ENCODE results near the gene ABCA2. TPM values are rescaled to one million over a fixed set of nuclear protein-coding genes. Genes with fewer than 3 reads are reported as not detected.
"Not testable (repeated sequence)": the region's sequence is repeated elsewhere in the genome, so short reads cannot be mapped to it uniquely, and the experiment has no call there.

Gene ABCA2
- polyA plus RNA-seq, 5 donors, result 16.0 to 35.7 (median 21.0) TPM

DNA sequence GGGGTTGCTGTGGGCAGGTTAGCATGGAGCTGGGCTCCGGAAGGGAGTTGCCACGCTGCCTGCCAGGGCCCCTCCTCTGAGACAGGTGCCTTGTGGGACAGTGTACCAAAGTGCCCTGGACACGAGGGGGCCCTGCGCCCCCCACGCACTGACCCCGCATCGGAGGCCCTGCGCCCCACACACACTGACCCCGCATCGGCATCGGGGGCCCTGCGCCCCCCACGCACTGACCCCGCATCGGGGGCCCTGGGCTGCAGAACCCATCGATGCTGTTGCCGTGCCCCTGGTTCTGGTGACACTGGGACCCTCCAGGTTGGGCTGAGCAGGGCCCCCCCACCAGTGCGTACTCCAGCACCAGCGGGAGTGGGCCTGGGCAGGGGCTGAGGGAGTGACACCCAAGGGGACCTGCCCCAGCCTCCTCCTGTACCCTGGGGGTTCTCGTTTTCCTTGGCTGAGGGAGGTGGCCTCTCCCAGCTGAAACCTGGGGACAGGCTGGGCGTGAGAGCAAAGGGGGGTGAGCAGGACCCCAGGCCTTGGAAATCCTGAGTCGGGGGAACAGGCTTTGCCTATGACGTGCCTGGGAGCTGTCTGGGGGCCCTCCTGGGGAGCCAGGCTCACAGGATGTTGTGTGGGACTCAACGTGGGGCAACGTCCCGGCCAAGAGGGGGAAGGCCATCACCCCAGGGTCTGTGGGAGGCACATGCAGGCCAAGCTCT lies 35.4 kb upstream of the ABCA2 start:
- no peak for DNase-seq

DNA sequence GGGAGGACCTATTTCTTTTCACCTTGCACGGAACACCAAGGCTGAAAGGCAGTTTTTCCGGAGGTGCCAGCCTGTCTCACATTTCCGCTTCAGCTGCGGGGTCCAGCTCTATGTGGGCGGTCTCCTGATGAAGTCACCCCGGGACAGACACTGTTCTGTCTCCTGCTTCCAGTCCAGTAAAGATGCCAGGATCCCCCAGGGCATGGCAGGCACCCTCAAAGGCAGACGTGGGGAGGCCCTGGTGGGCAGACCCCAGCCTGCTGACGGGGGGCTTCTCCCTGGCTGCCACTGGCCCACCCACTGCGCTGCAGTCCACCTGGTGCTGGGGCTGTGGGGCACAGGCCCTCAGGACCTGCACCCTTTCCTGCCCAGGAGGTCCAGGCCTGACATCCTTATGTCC lies 34.8 kb upstream of the ABCA2 start:
- DNase-seq, result not testable (repeated sequence)

DNA sequence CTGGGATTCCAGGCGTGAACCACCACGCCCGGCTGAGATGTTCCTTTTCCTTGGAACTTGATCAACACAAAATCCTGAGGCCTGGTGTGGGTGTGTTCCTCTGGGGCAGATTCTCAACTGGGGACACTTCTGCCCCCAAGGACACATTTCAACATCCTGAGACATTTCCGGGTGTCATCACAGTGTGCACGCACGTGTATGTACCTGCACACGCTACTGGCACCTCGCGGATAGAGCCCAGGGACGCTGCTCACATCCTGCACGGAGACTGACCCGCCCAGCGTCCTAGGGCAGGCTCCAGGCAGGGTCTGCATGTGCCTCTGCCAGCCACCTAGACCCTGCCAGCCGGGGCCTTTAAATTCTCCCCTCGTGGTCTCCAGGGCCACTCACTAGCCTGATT lies 34.3 kb upstream of the ABCA2 start:
- DNase-seq, result no peak

DNA sequence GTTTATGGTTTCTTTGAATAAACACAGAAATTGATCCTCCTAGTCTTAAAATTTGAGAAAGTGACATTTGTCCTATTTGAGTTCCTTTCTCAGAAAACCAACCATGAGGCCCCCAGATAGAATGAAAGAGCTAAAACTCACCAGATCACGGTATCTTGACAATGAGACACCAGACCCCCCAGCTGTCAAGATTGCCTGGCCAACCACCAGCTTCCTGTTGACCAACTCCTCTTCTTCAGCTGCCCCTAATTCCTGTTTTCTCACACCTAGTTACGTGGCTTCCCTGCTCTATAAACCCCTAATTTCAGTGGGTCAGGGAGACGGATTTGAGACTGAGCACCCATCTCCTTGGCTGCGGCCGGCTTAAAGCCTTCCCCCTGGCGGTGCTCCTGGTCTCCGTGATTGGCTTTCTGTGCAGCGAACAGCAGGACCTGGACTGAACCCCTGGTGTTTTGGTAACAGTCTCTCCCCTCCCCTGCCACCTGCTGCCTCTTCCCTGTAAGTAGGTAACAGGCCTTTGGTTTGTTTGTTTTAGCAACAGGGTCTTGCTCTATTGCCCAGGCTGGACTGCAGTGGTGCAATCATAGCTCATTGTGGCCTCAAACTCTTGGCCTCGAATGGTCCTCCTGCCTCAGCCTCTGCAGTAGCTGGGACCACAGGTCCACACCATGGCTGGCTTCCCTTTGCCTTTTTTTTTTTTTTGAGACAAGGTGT lies 30.6 kb upstream of the ABCA2 start:
- no peak for DNase-seq

DNA sequence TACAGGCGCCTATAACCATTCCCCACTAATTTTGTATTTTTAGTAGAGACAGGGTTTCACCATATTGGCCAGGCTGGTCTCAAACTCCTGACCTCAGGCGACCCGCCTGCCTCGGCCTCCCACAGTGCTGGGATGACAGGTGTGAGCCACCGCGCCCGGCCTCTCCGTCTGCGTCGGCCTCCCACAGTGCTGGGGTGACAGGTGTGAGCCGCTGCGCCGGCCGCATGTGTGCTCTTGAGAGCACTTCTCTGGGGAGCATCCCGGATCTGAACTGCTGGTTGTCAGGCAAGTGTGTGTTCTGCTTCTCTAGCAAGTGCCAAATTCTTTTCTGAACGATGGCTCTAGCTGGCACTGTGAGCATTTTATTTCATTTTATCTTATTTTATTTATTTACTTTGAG lies 29.5 kb upstream of the ABCA2 start:
- no peak for DNase-seq

DNA sequence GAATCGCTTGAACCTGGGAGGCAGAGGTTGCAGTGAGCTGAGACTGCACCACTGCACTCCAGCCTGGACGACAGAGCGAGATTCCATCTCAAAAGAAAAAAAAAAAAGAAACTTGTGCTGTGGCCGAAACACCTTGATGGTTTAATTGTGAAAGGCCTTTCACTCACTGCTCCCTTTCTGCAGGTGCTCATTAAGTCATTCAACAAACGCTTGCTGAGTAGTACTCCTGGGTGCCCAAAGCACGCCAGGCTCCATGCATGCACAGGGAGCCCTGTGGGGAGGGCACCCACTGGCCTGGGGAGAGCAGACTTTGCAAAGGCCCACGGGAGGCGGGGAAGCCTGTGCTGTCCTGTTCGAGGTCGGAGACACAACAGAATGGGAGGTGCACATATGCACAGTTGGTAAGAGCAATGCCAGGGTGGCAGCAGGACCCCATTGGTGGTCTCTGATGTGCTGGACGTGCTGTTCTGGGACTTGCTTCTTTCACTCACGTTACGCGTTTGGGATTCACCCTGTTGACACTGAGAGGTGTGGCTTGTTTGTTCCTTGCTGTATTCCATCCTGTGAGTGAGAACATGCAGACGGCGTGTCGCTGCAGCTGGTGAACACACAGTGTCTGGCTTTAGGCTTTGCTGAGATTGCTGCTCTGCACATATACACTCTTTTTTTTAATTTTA lies 28.8 kb upstream of the ABCA2 start:
- DNase-seq, result peak in 1 of 2 donors; percentile 43

DNA sequence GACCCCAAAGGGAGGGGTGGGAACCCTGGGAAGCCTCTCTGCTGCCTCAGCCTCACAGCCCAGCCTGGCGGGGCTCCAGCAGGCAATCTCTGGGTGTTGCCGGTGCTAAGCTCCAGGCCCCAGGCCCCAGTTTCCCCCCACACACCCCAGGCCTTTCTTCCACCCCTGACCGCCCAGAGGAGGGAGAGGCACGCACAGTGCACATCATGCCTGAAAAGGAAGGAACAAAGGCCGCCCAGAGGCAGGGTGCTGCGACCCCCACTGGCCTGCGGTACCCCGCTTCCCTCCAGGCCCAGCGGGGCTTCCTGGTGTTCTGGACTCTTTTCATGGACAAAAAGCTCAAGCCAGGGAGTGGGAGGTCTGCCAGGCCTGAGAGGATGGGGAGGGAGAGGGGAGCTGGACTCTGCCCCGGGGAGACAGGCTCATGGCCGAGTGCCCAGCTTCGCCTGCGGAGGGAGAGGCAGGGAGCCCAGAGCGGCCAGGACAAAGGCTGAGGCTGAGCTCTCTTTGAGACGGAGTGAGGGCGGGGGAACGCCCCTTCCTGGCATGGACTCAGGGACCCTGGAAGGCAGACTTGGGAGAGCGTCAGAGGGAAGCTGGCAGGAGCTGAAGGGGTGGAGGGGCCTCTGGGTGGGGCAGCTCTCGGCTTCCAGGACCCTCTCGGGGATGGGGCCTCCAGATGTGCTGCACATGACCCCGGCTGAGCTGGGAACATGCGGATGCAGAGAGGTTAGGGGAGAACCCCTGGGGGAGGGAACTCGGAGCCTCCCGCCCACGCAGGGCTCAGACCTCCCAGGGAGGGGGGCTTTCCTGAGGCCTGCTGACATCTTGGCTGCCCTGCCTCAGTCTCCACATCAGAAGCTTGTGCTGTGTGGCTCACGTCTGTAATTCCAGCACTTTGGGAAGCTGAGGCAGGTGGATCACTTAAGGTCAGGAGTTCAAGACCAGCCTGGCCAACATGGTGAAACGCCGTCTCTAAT lies 27.6 kb upstream of the ABCA2 start:
- DNase-seq, result peak; percentile 94 to 96

DNA sequence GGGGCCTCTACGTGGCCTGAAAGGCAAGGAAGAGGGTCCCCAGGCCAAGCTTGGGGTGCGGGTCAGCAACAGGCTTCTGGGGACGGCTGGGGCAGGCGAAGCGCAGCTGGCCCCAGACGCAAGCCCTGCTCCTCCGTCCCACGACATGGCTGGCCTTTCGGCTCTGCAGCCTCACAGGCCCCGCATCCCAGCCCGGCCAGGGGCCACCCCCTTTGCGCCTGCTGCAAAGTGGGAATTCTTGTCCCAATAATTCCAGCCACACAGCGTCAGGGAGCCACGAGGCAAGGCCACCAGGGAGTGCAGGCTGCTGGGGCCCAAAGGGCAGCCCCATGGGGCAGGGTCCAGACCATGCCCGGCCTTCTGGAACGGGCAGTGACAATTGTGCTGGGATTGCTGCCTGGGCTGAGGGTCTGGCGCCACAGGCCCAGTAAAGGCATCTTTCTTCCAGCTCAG lies 26.9 kb upstream of the ABCA2 start:
- no peak for DNase-seq

DNA sequence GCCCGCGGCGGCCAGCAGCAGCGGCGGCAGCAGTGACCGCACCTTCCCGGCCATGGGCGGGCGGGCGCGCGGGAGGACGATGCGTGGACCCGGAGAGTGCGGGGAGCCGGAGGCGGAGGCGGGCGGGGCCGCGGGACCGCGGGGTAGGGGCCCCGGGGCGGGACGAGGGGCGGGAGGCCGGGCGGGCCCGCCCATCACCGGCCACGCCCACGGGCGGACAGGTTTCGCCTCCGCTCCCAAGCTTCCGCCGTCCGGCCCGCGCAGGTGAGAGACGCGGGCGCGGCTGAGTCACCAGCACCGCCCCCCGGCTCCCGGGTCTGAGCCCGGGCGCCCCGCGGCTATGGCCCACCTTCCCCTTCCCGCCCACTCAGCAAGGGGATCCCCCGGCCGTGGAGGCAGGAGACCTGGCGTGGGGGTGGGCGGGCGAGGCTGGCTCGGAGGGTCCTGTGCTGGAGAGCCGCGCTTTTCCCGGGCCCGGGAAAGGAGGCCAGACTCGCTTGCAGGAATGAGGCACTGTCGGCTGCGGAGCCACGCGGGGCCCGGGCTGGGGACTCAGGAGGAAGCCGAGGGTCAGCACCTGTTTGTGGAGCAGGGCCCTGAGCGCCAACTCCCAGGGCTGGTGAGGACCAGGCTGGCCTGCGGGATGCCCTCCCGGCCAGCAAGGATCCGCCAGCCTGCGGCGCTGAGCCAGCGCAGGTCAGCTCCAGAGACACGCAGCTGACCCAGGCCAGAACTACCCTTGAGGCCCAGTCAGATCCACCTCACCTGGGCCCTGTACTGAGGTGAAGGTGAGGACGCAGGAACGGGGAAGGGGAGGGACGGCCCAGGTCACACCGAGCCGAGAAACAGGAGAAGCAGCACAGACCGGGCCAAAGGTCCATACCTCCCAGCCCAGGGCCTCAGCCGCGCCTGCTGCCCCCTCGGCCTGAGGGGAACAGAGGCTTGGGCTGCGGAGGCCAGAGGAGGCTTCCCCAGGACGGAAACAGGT lies 26.2 kb upstream of the ABCA2 start, which contains the start of gene ENTPD2:
ENTPD2 (minus strand) TSS at position 118 of the 988 bp plus-strand sequence; CDS start at position 54, 64 bp downstream.
- DNase-seq, result no peak

DNA sequence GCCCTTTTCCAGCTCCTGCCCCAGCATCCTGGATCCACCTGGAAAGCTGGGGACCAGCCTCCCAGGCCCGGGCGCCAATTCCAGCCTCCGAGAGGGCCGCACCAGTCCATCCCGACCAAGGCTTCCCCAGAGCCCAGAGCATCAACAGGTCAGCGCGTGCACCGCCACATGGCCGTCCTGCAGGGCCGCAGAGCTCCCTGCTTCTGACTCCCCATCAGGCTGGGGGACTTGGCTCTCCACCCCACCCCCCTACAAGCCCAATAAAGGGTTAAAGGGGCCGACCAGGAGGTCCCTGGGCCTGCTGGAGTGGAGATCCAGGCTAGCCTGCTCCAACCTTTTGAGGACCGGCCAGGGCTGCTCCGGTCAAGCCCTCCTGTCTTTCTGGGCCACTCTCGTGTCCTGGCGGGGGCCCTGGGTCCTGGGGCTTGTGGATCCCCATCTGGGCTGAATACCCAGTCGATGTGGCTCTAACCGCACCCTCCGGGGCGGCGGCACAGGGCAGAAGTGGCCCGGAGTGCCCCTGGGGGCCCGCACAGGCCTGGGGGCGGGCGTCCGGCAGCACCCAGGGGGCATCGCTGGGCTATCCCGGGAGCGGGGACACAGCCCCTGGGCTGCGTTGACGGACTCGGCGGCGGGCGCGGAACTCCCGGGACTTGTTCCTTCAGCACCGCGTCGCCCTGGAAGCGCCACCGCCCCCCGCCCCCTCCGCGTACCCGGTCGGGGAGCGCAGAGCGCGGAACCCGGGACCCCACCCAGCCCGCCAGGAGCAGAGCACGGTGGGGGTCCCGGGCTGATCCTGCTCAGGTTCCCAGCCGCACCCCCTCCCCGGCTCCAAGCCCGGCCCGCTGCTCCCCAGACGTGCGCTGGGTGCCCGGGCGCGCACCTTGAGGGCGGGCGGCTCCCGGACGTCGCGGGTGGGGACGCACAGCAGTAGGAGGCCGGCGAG lies 25.2 kb upstream of the ABCA2 start:
- no peak for DNase-seq

DNA sequence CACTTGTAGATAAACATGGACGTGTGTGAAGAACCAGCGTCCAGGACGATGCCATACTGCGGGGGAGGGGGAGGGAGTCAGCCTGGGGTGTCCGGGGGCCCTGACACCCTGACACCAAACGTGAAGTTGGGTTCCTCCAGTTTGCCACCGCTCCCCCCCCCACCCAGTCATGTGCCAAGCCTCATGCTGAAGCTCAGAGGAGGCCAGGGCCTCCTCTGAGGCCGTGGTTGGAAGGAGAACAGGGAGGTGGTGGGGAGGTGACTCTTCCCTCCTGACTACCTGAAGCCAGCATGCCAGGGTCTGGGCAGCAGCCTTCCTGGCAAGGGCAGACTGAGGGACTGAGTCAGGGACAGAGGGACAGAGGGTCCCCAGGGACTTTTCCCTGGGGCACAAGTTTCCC lies 24.3 kb upstream of the ABCA2 start:
- DNase-seq, result no peak

DNA sequence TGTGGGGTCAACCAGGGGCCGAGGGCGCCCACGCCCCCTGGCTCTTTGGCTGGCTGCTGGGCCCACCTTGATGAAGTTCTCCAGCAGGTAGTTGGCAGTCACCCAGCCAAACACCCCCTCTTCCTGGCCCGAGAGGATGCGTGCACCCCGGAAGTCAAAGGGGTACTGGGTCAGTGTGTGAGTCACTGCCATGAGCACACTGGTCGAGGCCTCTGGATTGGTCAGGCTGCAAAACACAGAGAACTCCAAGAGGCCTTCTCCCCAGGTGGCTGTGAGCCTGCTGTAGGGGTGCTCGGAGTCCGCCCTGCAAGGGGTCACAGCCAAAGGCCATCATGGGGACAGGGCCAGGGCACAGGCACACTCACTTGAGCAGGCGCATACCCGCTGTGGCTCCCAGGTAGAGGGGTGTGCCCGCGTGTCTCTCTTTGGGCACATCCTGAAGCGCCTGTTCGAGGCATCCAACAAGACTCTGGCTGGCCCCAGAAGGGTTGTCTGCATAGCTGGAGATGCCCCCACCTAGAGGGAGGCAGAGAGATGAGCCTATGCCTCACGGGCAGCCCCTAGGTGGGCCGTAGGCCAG lies 23.2 kb upstream of the ABCA2 start:
- DNase-seq, result no peak

DNA sequence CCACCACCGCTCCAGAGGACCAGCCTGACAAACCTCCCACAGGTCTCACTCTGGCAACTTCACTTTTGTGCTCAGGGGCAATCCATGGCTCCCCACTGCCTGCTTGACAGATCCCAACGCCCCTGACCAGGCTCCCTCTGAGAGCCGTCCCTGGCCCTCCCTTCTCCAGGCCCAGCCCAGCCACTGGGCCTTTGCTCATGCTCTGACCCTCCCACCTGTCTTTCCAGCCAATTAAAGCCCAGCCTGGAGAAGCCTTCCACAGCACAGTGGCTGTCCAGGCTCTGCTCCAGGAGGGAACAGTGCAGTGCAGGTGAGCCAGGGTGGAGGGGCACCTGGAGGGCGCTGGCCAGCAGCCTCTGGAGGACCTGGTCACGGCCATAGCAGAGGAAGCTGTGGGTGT lies 22.5 kb upstream of the ABCA2 start:
- DNase-seq, result no peak

DNA sequence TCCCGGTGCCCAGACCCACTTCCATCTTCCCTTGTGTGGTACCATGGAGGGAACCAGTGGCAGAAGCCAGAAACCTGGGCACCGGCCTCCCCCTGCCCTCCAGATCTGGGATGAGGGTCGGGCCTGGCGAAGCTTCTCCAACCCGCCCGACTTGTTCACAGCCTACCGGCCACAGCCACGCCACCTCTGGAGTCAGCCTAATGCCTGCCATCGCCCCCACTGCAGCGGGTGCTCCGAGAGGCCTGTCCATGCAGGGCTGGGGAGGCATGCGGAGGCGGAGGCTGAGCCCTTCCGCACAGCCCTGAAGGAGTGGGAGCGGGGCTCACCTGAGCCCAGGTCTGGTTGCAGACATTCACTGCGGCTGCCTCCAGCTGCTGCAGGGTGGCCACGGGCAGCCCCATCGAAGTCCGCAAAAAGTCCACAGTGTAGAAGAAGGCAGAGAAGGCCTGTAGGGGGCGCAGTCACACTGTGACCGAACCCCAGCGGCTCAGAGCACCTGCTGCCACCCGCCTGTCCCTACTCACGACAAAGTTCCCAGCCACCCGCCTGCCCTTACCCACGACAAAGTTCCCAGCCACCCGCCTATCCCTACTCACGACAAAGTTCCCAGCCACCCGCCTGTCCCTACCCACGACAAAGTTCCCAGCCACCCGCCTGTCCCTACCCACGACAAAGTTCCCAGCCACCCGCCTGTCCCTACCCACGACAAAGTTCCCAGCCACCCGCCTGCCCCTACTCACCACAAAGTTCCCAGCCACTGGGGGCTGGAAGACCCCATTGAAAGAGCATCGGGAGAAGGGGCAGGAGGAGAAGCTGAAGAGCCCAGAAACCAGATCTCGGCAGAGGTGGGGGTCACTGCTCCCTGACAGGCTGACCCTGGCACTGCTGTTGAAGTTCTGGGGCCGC lies 21.8 kb upstream of the ABCA2 start:
- no peak for DNase-seq

DNA sequence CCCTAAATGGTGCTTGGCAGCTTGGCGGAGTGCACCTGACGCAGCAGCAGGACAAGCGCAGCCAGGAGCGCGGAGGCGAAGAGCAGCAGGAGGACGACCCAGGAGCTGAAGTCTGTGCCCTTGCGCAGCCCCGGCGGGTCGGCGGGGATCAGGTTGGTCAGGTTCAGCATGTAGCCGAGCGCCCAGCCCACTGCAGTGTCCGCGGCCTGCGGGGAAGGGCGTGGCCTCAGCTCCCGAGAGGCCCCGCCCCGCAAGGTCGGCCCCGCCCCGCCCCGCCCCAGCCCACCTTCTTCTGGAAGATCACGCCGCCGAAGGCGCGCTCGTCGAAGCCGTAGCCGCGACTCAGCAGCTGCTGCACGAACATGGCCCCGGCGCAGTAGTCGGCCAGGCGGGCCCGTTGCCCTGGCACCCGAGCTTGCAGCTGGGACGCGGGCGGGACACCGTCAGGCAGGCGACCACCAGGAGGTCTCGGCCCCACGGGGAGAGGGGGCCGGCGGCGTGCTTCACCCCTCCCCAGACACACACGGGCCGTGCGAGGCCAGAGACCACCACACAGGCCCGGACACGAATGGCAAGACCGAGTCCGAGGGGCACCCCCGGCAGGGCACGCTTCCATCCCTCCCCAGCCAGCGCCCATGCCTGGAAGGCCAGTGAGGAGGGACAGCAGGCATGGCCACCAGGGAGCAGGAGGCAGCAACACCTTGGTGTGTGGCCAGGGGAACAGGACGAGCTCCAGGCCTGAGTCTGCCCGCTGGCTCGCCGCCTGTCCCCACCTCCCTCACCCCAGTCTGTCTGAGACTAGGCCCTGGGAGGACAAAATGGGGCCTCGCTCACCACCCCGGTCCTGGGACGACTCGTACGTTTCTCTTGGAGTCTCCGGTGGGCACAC lies 20.9 kb upstream of the ABCA2 start:
- DNase-seq, result no peak

DNA sequence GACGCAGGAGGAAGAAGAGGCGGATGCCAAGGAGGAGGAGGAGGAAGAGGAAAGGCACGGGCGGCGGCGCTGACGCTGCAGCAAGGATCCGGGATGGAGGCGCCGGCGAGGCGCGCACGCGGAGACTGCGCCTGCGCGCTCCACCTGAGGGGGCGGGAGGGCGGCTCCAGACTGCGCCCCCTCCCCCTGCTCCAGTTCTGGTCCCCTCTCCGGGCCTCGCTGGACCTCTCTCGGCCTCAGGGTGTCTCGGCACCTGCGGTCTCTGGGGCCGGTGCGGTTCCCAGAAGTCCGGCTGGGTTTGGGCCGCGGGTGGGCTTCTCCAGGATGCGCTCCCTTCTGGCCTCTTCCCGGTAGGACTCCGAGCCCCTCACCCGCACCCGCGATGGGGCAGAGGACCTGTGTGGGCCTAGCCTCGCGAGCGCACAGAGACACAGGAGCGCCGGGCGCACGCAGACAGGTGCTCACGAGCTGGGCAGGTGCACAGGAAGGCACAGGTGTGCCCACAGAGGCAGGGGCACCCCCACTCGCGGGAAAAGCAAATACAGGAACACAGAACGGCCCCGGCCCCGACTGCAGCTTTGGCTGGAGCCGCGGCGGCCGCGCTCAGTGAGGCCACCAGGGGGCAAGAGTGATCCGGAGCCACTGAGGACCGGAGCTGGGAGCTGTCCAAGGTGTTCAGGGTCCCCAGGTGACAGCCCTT lies 18.2 kb upstream of the ABCA2 start, which contains the start of gene NPDC1:
NPDC1 (minus strand) TSS at position 90 of the 700 bp plus-strand sequence. CDS start 188 bp downstream, outside the sequence.
- peak in 1 of 2 donors; percentile 61 for DNase-seq

All from right lung (tissue), 5 donors.